Measurements from ENCODE around the gene DNAL4.

The DNAL4 gene

GRCh38 chr22:38782402-38783094 is 11.4 kb downstream of the DNAL4 start:
- TF ChIP-seq CTCF (IDR thresholded peaks at IDR 0.05; ENCODE audit: borderline replicate concordance, insufficient read depth, low read depth, low read length): no peak
- H3K4me3 ChIP-seq (ENCODE audit: low read depth, low read length): no peak overlapping the region

GRCh38 chr22:38781033-38781432 is 12.9 kb downstream of the DNAL4 start:
- TF ChIP-seq CTCF (IDR thresholded peaks at IDR 0.05; ENCODE audit: borderline replicate concordance, insufficient read depth, low read depth, low read length): no peak
- no peak overlapping the region for H3K4me3 ChIP-seq (ENCODE audit: low read depth, low read length)

- no peak for TF ChIP-seq CTCF (IDR thresholded peaks at IDR 0.05; ENCODE audit: borderline replicate concordance, insufficient read depth, low read depth, low read length)
- no peak overlapping the region for H3K4me3 ChIP-seq (ENCODE audit: low read depth, low read length)
Measured at GRCh38 chr22:38777087-38777671, 16.8 kb downstream of the DNAL4 start.

GRCh38 chr22:38776086-38776485 is 17.9 kb downstream of the DNAL4 start:
- no peak overlapping the region for H3K4me3 ChIP-seq (ENCODE audit: low read depth, low read length)
- TF ChIP-seq CTCF (IDR thresholded peaks at IDR 0.05; ENCODE audit: borderline replicate concordance, insufficient read depth, low read depth, low read length): no peak

DNA sequence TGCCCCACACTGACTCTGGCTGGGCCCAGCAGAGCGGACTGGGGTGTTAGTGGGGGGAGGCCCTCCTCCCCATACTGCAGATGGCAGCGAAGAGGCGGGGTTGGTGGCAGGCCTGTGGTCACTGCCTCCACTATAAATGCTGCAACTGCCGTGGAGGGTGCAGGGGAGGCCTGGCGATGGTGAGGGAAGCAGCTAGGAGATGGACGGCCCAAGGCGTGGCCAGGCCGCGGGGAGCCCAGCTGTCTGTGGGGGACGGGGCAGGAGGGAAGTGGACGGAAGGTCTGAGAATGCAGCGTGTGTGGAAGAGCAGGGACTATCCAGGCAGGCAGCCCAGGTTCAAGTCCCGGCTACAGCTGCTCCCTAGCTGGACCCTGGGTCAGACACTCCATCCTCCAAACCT is 18.3 kb downstream of the DNAL4 start:
- no peak overlapping the region for H3K4me3 ChIP-seq (ENCODE audit: low read depth, low read length)
- TF ChIP-seq CTCF (IDR thresholded peaks at IDR 0.05; ENCODE audit: borderline replicate concordance, insufficient read depth, low read depth, low read length): no peak

- TF ChIP-seq CTCF (IDR thresholded peaks at IDR 0.05; ENCODE audit: borderline replicate concordance, insufficient read depth, low read depth, low read length): no peak
Measured at GRCh38 chr22:38774496-38775166, 19.3 kb downstream of the DNAL4 start.

More at GRCh38 chr22:38774496-38775166, 19.3 kb downstream of the DNAL4 start:
- no peak overlapping the region for H3K4me3 ChIP-seq (ENCODE audit: low read depth, low read length)
